HFFc6 (cell line): Measurements from ENCODE around the gene BICD2. TPM values are rescaled to one million over a fixed set of nuclear protein-coding genes. Genes with fewer than 3 reads are reported as not detected.

Source experiments
- DNase-seq: peaks from one replicate; pipeline ENCODE4 v3.0.0-alpha.2; 2018
- H3K27ac Mint-ChIP-seq: 2 replicates; pipeline ENCODE4 v1.8.0; 2020; ENCODE audit warnings: mild to moderate bottlenecking, mixed read lengths
- H3K27me3 Mint-ChIP-seq: 2 replicates; pipeline ENCODE4 v1.8.0; 2021; ENCODE audit warnings: mild to moderate bottlenecking, moderate library complexity, mixed read lengths; ENCODE audit not compliant: insufficient read depth
- H3K36me3 Mint-ChIP-seq: 2 replicates; pipeline ENCODE4 v1.8.0; 2021; ENCODE audit warnings: low read depth, mixed read lengths
- H3K4me1 Mint-ChIP-seq: 2 replicates; pipeline ENCODE4 v1.8.0; 2020; ENCODE audit warnings: low read depth, mixed read lengths
- H3K4me3 Mint-ChIP-seq: 2 replicates; pipeline ENCODE4 v1.8.0; 2020; ENCODE audit warnings: mild to moderate bottlenecking, moderate library complexity, mixed read lengths
- H3K9me3 Mint-ChIP-seq: 2 replicates; pipeline ENCODE4 v1.8.0; 2020; ENCODE audit warnings: mild to moderate bottlenecking, mixed read lengths
- total RNA-seq, 6 experiments: library from RNA; stranded (reverse); fragmentation: NEBNext Ultra II Directional; extraction: Animal tissue kit (Norgen Biotek cat#: 25700); gene quantifications; 2 replicates in 1 of 6; 3 replicates in 5 of 6; pipeline ENCODE4 v1.2.3, GENCODE V29; 2021
- TF ChIP-seq, protein P1 (sequence below): fragments of 200-600 bp; sonication (generic); IDR thresholded peaks from 2 replicates; pipeline ENCODE4 v1.5.0; 2021; ENCODE audit warnings: antibody characterized with exemption, mild to moderate bottlenecking

Gene BICD2
- total RNA-seq, 6 experiments from 2014 or later: 32.4 to 38.6 (median 36.1) TPM

DNA sequence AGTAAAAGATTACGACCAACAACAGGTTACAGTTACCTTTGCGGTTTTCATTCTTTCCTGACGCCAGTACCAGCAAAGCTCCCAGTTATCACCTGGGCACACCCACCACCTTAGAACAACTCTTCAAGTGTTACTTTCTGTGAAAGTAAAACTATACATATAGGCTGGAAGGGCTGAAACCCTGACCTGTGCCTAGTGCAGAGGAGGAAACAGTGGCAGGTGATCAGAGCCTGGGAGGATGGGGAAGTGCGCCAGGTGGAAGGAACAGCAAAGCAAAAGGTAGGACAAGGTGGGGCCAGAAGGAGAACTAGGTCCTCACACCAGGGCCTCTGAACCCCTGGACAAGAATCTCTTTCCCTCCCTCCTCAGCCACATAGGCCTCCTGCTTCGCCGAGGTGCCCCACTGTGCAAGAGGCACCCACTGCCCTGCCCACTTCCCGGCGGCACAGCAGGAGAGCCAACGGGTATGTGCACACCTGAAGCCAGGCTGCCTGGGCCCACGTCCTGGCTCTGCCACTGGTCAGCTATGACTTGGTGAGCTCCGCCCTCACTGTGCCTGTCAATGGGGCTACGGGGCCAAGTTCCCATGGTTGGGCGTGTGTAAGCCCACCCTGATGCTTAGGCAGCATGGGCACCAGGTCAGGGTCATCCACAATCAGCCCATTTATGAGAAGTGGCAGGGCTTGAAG is 26.9 kb downstream of the BICD2 start:
- Mint-ChIP-seq H3K4me3 (no peak overlapping the region), H3K9me3 (no peaks in the 10 kb centered on the region), H3K27me3 (peaks cover 2% of the 10 kb centered on the region), H3K27ac (no peak overlapping the region), H3K4me1 (peaks cover 52% of the 10 kb centered on the region), H3K36me3 (peaks cover 3% of the 10 kb centered on the region; the same call in 1 of the 2 replicates)
- TF ChIP-seq, protein P1, sequence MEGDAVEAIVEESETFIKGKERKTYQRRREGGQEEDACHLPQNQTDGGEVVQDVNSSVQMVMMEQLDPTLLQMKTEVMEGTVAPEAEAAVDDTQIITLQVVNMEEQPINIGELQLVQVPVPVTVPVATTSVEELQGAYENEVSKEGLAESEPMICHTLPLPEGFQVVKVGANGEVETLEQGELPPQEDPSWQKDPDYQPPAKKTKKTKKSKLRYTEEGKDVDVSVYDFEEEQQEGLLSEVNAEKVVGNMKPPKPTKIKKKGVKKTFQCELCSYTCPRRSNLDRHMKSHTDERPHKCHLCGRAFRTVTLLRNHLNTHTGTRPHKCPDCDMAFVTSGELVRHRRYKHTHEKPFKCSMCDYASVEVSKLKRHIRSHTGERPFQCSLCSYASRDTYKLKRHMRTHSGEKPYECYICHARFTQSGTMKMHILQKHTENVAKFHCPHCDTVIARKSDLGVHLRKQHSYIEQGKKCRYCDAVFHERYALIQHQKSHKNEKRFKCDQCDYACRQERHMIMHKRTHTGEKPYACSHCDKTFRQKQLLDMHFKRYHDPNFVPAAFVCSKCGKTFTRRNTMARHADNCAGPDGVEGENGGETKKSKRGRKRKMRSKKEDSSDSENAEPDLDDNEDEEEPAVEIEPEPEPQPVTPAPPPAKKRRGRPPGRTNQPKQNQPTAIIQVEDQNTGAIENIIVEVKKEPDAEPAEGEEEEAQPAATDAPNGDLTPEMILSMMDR: no peak
- DNase-seq: no peak

DNA sequence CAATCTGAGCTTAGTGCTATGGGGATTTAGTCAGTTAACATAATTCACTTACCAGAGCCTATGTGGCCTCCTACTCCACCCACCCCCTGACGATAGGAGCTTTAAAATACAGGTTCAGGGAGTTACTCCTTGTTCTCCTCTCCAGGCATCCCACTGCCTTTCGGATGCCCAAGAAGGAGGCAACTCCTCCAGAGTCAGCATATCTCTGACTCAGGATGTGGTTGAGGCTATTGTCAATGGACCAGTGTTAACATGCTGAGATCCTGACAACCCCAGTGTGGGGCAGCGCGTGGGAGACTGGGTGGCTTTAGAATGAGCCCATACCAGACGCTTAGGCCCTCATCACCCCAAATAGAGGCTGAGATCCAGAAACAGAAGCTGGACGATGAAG is 27.4 kb downstream of the BICD2 start:
- H3K27ac Mint-ChIP-seq: no peak overlapping the region
- H3K9me3 Mint-ChIP-seq: no peaks in the 10 kb centered on the region
- peaks cover 48% of the 10 kb centered on the region for H3K4me1 Mint-ChIP-seq
- no peaks in the 10 kb centered on the region for H3K36me3 Mint-ChIP-seq
- no peak for DNase-seq
- peaks cover 2% of the 10 kb centered on the region for H3K27me3 Mint-ChIP-seq
- TF ChIP-seq, protein P1: no peak
- no peak overlapping the region for H3K4me3 Mint-ChIP-seq

DNA sequence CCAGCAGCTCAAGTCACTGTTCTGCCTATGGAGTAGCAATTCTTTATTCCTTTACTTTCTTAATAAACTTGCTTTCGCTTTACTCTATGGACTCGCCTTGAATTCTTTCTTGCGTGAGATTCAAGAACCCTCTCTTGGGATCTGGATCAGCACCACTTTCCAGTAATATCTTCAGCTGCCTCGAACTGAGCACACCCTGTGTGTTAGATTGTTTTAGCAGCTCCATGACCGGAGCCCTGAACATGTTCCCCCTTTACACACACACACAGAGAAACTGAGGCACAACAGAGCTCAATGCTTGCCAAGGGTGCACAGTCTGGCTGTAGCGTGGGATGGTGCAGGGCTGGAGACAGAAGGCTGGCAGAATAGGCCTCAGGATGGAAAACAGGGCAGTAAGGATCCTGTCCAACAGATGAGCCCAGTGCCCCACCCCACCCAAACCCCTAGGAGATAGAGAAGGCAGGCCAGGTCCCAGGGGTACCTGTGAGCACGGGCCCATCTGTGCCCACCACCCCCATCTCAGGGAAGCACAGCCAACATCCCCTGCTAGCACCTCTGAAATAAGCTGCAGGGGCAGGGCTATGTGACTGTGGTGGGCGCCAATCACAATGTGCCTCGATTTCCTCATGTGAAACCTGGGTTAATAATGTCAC is 27.9 kb downstream of the BICD2 start:
- no peaks in the 10 kb centered on the region for H3K36me3 Mint-ChIP-seq
- H3K4me3 Mint-ChIP-seq: no peak overlapping the region
- H3K9me3 Mint-ChIP-seq: no peaks in the 10 kb centered on the region
- peaks cover 2% of the 10 kb centered on the region for H3K27me3 Mint-ChIP-seq
- TF ChIP-seq, protein P1: no peak
- H3K27ac Mint-ChIP-seq: no peak overlapping the region
- peaks cover 47% of the 10 kb centered on the region for H3K4me1 Mint-ChIP-seq
- no peak for DNase-seq

DNA sequence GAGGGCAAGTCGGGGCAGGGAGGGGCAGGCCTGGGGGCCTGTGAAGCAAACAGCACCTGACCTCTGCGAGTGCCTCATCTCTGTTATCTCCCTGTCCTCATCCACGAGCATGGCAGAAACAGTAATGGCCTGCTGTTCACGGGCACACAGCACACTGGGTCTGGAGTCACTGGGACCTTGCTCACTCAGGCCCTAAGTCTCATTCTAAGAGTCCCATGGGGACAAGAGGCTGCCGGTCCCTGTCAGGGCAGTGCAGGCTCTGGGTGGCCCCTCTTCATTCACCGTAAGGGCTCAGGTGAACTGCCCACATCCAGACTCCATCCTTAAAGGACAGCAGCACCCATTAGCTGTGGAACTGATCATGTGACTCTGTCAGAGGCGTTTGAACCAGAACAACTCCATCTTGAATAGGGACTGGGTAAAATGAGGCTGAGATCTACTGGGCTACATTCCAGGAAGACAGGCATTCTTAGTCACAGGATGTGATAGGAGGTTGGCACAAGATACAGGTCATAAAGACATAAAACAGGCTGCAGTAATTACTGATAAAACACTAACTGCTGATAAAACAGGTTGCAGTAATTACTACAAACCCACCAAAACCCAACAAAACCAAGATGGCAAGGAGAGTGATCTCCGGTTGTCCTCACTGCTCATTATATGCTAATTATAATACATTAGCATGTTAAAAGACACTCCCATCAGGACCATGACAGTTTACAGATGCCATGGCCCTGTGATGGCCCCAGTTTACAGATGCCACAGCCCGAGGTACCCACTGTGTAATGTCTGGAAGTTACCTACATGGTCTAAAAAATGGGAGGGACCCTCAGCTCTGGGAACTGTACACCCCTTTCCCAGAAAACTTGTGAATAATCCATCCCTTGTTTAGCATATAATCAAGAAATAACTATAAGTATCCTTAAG is 28.7 kb downstream of the BICD2 start:
- Mint-ChIP-seq H3K27me3 (peaks cover under 1% of the 10 kb centered on the region), H3K4me1 (peaks cover 39% of the 10 kb centered on the region), H3K27ac (no peak overlapping the region), H3K4me3 (no peak overlapping the region), H3K9me3 (no peaks in the 10 kb centered on the region), H3K36me3 (no peaks in the 10 kb centered on the region)
- DNase-seq: no peak
- TF ChIP-seq, protein P1: no peak

DNA sequence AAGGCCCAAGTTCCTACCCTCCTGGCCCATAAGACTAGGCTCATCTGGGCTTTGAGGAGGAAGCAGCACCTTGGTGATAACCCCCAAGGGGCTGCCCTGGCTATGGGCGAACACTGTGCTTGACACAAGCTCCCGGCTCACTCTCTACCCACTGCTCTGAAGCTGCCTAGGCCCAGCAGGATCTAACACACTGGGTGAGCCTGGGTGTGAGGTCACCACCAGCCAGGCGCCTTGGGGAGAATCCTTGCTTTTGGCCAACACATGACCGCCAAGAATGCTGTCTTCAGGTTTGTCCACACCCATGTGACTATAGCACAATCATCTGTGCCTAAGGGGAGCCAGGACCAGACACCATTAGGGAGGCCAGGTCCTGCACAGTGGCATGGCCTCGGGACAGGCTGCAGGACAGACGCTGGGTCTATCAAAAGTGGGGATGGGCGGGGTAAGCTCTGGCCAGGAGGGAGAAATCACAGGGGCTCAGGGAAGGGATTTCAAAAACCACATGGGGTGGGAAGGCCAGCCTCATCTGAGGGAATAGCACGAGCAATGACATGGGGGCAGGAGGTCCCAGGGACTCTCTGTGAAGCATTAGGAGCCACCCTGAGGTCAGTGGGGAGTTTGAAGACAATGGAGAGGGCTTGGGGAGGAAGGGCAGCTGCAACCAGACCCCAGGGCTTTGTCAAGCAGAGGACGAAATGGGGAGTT is 29.6 kb downstream of the BICD2 start:
- peaks cover 31% of the 10 kb centered on the region for H3K4me1 Mint-ChIP-seq
- no peak for DNase-seq
- no peak overlapping the region for H3K27ac Mint-ChIP-seq
- H3K36me3 Mint-ChIP-seq: no peaks in the 10 kb centered on the region
- no peaks in the 10 kb centered on the region for H3K9me3 Mint-ChIP-seq
- TF ChIP-seq, protein P1: no peak
- no peaks in the 10 kb centered on the region; the same call in 1 of the 2 replicates for H3K27me3 Mint-ChIP-seq
- no peak overlapping the region for H3K4me3 Mint-ChIP-seq
